HepG2 (cell line): ENCODE results near the gene TUT1. TPM values are rescaled to one million over a fixed set of nuclear protein-coding genes. Genes with fewer than 3 reads are reported as not detected.

ENCODE experiments used
- ATAC-seq: fragments of 200-7000 bp; cut with Tn5 transposase; 3 replicates; pipeline ENCODE4 v1.9.1; 2020; ENCODE audit warnings: mild to moderate bottlenecking, moderate library complexity
- BruUV-seq: library from RNA; stranded (reverse); fragments of 400-500 nt; replicated peaks from 2 replicates; lab custom pipeline; 2021; lab: Mats Ljungman, UMichigan
- CTCF ChIA-PET: fragments of 300-600 bp; formaldehyde crosslinking; extraction: SDS; loops from one replicate; lab custom pipeline; 2021; ENCODE audit warnings: low total read pairs, inconsistent platforms, low intra/inter-chr PET ratio; lab: Yijun Ruan, JAX
- POLR2A ChIA-PET: fragments of 350-600 bp; sonication (Branson Sonifier 250); formaldehyde crosslinking; loops from one replicate; lab custom pipeline; 2020; ENCODE audit warnings: antibody characterized with exemption, inconsistent platforms; lab: Yijun Ruan, JAX
- DNase-seq: peaks from one replicate; pipeline ENCODE4 v3.0.0-alpha.2; 2015; ENCODE audit warnings: low spot score
- FAIRE-seq: peaks from 3 replicates; lab custom pipeline; 2011; peaks lifted over from hg19 to GRCh38; lab: Jason Lieb, UNC
- H2AFZ ChIP-seq: one replicate; pipeline ENCODE4 v1.6.1; 2011; ENCODE audit warnings: low read length, inconsistent platforms
- H3K27ac ChIP-seq: fragments of 300-600 bp; 3 replicates; pipeline ENCODE4 v1.8.0; 2011; ENCODE audit warnings: mixed run types, mild to moderate bottlenecking, mixed read lengths, low read length, inconsistent platforms; ENCODE audit not compliant: insufficient read depth; ENCODE audit errors: extremely low read length
- H3K27me3 ChIP-seq, 2 experiments: fragments of 200-600 bp in 1 of 2; 2 replicates in 1 of 2; 3 replicates in 1 of 2; pipeline versions ENCODE4 v1.6.0 to v1.8.0; 2011; ENCODE audit warnings: low read length in 2 of 2, mild to moderate bottlenecking in 2 of 2, moderate library complexity in 2 of 2, inconsistent platforms in 1 of 2; ENCODE audit not compliant: insufficient read depth in 2 of 2, control insufficient read depth in 1 of 2
- H3K36me3 ChIP-seq, 2 experiments: fragments of 200-600 bp in 1 of 2; replicated peaks in 1 of 2; 2 replicates in 1 of 2; 3 replicates in 1 of 2; pipeline versions ENCODE4 v1.5.1 to v1.8.0; 2011; ENCODE audit warnings: low read length in 2 of 2, inconsistent platforms in 1 of 2; ENCODE audit not compliant: insufficient read depth in 2 of 2, control insufficient read depth in 1 of 2
- H3K4me1 ChIP-seq: 2 replicates; pipeline ENCODE4 v1.5.1; 2012; ENCODE audit warnings: low read length, inconsistent platforms; ENCODE audit not compliant: insufficient read depth
- H3K4me2 ChIP-seq: 2 replicates; pipeline ENCODE4 v1.6.0; 2011; ENCODE audit warnings: low read depth, low read length, inconsistent platforms
- H3K4me3 ChIP-seq, 3 experiments: fragments of 200-600 bp in 1 of 3; sonication (generic), shearing (Covaris generic) in 1 of 3; replicated peaks in 1 of 3; 2 replicates each; pipeline ENCODE4 v1.5.1; 2011 to 2016; ENCODE audit warnings: low read length in 3 of 3, inconsistent platforms in 2 of 3, low read depth in 2 of 3, mild to moderate bottlenecking in 2 of 3, control low read depth in 1 of 3, mixed read lengths in 1 of 3; ENCODE audit not compliant: insufficient read depth in 1 of 3
- H3K79me2 ChIP-seq: one replicate; pipeline ENCODE4 v1.6.1; 2011; ENCODE audit warnings: low read length, inconsistent platforms; ENCODE audit not compliant: insufficient read depth
- H3K9ac ChIP-seq: 2 replicates; pipeline ENCODE4 v1.6.0; 2011; ENCODE audit warnings: mild to moderate bottlenecking, low read depth, low read length, inconsistent platforms; ENCODE audit not compliant: insufficient read depth
- H3K9me3 ChIP-seq: 2 replicates; pipeline ENCODE4 v1.5.1; 2012; ENCODE audit warnings: mild to moderate bottlenecking, low read length
- H4K20me1 ChIP-seq: 2 replicates; pipeline ENCODE4 v1.6.0; 2011; ENCODE audit warnings: inconsistent platforms, mild to moderate bottlenecking, low read length, moderate library complexity; ENCODE audit not compliant: insufficient read depth
- GABPB1 ChIP-seq: IDR thresholded peaks from 2 replicates; pipeline ENCODE4 v1.6.1; 2016; ENCODE audit warnings: mild to moderate bottlenecking, missing genetic modification reagents, moderate library complexity, missing compliant biosample characterization
- HIC2 ChIP-seq: sonication (generic); formaldehyde crosslinking; IDR thresholded peaks from 2 replicates; pipeline ENCODE4 v1.9.0; 2022; ENCODE audit warnings: low read depth, missing genetic modification reagents
- HIVEP1 ChIP-seq: sonication (generic); formaldehyde crosslinking; IDR thresholded peaks from 2 replicates; pipeline ENCODE4 v1.4.0; 2020; ENCODE audit warnings: mild to moderate bottlenecking, missing genetic modification reagents
- MAZ ChIP-seq, 2 experiments: sonication (generic) in 1 of 2; formaldehyde crosslinking in 1 of 2; IDR thresholded peaks; 2 replicates each; pipeline versions ENCODE4 v1.5.0 to v1.6.1; 2012 to 2020; ENCODE audit warnings: low read depth in 2 of 2, mild to moderate bottlenecking in 2 of 2, borderline replicate concordance in 1 of 2, improper control_type of control experiment in 1 of 2, low read length in 1 of 2, missing genetic modification reagents in 1 of 2, moderate library complexity in 1 of 2
- MED8 ChIP-seq: sonication (generic); formaldehyde crosslinking; IDR thresholded peaks from 2 replicates; pipeline ENCODE4 v1.8.1; 2023; ENCODE audit warnings: mild to moderate bottlenecking, missing genetic modification reagents; ENCODE audit not compliant: insufficient replicate concordance
- MEIS2 ChIP-seq: sonication (generic); formaldehyde crosslinking; IDR thresholded peaks from 2 replicates; pipeline ENCODE4 v1.9.0; 2021; ENCODE audit warnings: mild to moderate bottlenecking, missing genetic modification reagents
- MTA1 ChIP-seq: sonication (generic); formaldehyde crosslinking; IDR thresholded peaks from 2 replicates; pipeline ENCODE4 v1.4.0; 2020; ENCODE audit warnings: missing genetic modification reagents, mild to moderate bottlenecking, borderline replicate concordance
- SKI ChIP-seq: fragments of 450-650 bp; IDR thresholded peaks from one replicate; pipeline ENCODE4 v1.6.1; 2018; ENCODE audit warnings: mild to moderate bottlenecking; ENCODE audit not compliant: partially characterized antibody
- UBTF ChIP-seq: sonication (generic); formaldehyde crosslinking; IDR thresholded peaks from 2 replicates; pipeline ENCODE4 v1.4.0; 2020; ENCODE audit warnings: mild to moderate bottlenecking, missing genetic modification reagents
- ZBTB25 ChIP-seq: IDR thresholded peaks from 2 replicates; pipeline ENCODE4 v1.6.1; 2018; ENCODE audit warnings: missing genetic modification reagents
- ZBTB38 ChIP-seq: sonication (generic); formaldehyde crosslinking; IDR thresholded peaks from 2 replicates; pipeline ENCODE4 v1.5.1; 2020; ENCODE audit warnings: mild to moderate bottlenecking, missing genetic modification reagents
- ZFP82 ChIP-seq: sonication (generic); formaldehyde crosslinking; IDR thresholded peaks from 2 replicates; pipeline ENCODE4 v1.5.1; 2020; ENCODE audit warnings: mild to moderate bottlenecking, missing genetic modification reagents, borderline replicate concordance
- ZNF160 ChIP-seq: sonication (generic); formaldehyde crosslinking; IDR thresholded peaks from 2 replicates; pipeline ENCODE4 v1.8.0; 2022; ENCODE audit warnings: mild to moderate bottlenecking, inconsistent platforms, missing genetic modification reagents
- WGBS: methylation state at CpG from one replicate; pipeline ENCODE4 v1.1.6; 2017; ENCODE audit warnings: low lambda C conversion rate; 5-methylcytosine and 5-hydroxymethylcytosine counted together
- in situ Hi-C: cut with HindIII; loops from 2 replicates; pipeline ENCODE4 v1.10.0; 2017; ENCODE audit warnings: low pct_unique_long_range_greater_than_20kb; ENCODE audit not compliant: extremely low pct_ligation_motif_present
- intact Hi-C: fragments of 100-400 bp; cut with micrococcal nuclease; formaldehyde crosslinking; loops from one replicate; pipeline ENCODE4 v1.10.0; 2022; ENCODE audit not compliant: unreplicated experiment
- polyA plus RNA-seq, 8 experiments: library from polyadenylated mRNA; depleted of rRNA in 3 of 8; stranded (reverse) in 7 of 8; unstranded in 1 of 8; fragments of >200 nt; fragmentation: Illumina TruSeq in 4 of 8; extraction: Trizol in 4 of 8; gene quantifications; 2 replicates each; pipeline versions ENCODE4 v1.2.1 to v1.2.3, GENCODE V29; 2011 to 2016; ENCODE audit warnings: low read depth in 4 of 8, missing spikeins in 1 of 8, mixed read lengths in 1 of 8; ENCODE audit not compliant: insufficient read depth in 1 of 8
- total RNA-seq, 5 experiments: library from RNA; depleted of rRNA; stranded (reverse); fragments of >200 nt; fragmentation: Illumina TruSeq; extraction: Trizol; gene quantifications; 2 replicates each; pipeline ENCODE4 v1.2.3, GENCODE V29; 2016; ENCODE audit warnings: low read depth in 1 of 5

Gene TUT1
- total and polyA plus RNA-seq, 2 of the 13 experiments (the other 11 are each of a cell fraction or from before 2014, with no cell fraction given) = 9.7 to 14.3 TPM

- peak; percentile 15 for TF ChIP-seq MED8 (CRISPR knock-in tag)
- TF ChIP-seq ZBTB25 (CRISPR knock-in tag) = no peak
- peak; percentile 23; the same call in 1 of the 2 replicates for TF ChIP-seq MTA1 (CRISPR knock-in tag)
- TF ChIP-seq ZBTB38 (CRISPR knock-in tag) = 0 out of 2 replicates have a peak, but pooled peaks have one; percentile 42
Observed at GRCh38 chr11:62613291-62613778, 22.0 kb upstream of the TUT1 start (continued).

GRCh38 chr11:62612366-62613290 lies 21.3 kb upstream of the TUT1 start, which contains the start of the genes EML3 and ROM1:
Gene EML3, minus strand, starts transcription at chr11:62612775. Its CDS starts 318 bp downstream, at chr11:62612457.
Gene ROM1, plus strand, starts transcription at chr11:62613257. Its CDS starts 25 bp downstream, at chr11:62613282.
- Histone ChIP-seq H3K79me2 (peaks cover 2% of the 10 kb centered on the region), H3K36me3 (no peaks in the 10 kb centered on the region), H3K27ac (peak within 1 kb of the TSS; percentile 64), H3K4me2 (peak within 1 kb of the TSS; percentile 96), H3K4me1 (peaks cover 50% of the 10 kb centered on the region), H3K9me3 (no peaks in the 10 kb centered on the region), H3K27me3 (no peaks in the 10 kb centered on the region; a peak in 1 of 5 replicates), H4K20me1 (no peaks in the 10 kb centered on the region), H2AFZ (peak within 1 kb of the TSS; percentile 76), H3K4me3 (peak within 1 kb of the TSS; percentile 77 to 93 (median 77)), H3K9ac (peak within 1 kb of the TSS; percentile 80)
- 13% methylated on average over 9 of the region's 91 CpGs for WGBS
- in situ Hi-C loops (no loop called here), intact Hi-C loops (loop anchor here (5.0 kb wide), 1 partner anchor 40 kb away; the partner anchor contains the start of gene INTS5)
- DNase-seq (peak; percentile 70), ATAC-seq (peak; percentile 74), FAIRE-seq (no peak)
- no TSS peak for BruUV-seq
- CTCF ChIA-PET = interaction anchor here (0.6 to 2.3 kb wide), 4 partner anchors 9 to 82 kb away, joined by 3 to 14 read pairs (median 5); partner anchors contain the start of genes B3GAT3 and TUT1
- POLR2A ChIA-PET = interaction anchor here (1.2 to 4.0 kb wide), 9 partner anchors 9 to 141 kb away, joined by 3 to 39 read pairs (median 12); partner anchors contain the start of genes B3GAT3, C11orf98, CSKMT and EEF1G
- TF ChIP-seq ZNF160 (CRISPR knock-in tag) (no peak), MEIS2 (CRISPR knock-in tag) (0 out of 2 replicates have a peak, but pooled peaks have one; percentile 9), ZFP82 (0 out of 2 replicates have a peak, but pooled peaks have one; percentile 36), GABPB1 (CRISPR knock-in tag) (peak; percentile 67; the same call in 1 of the 2 replicates), HIC2 (CRISPR knock-in tag) (no peak; the same call in 1 of the 2 replicates), SKI (no peak), UBTF (CRISPR knock-in tag) (peak; percentile 51; the same call in 1 of the 2 replicates), MAZ (IDR thresholded peaks at IDR 0.05; ENCODE audit: borderline replicate concordance, low read depth, low read length) (peak; percentile 75; the same call in 1 of the 2 replicates), MAZ (CRISPR knock-in tag; IDR thresholded peaks at IDR 0.05; ENCODE audit: low read depth) (peak; percentile 34; the same call in 1 of the 2 replicates), HIVEP1 (peak; percentile 46; the same call in 1 of the 2 replicates)
